CD14-positive monocyte (primary cell): Measurements from ENCODE around the gene NSF. TPM values are rescaled to one million over a fixed set of nuclear protein-coding genes. Genes with fewer than 3 reads are reported as not detected.

Experiments
- DNase-seq, 3 donors: peaks; one replicate each; pipeline ENCODE4 v3.0.0-alpha.2; 2011 to 2022
- H2AFZ ChIP-seq: 2 replicates; pipeline ENCODE4 v1.6.0; 2012; ENCODE audit warnings: mild to moderate bottlenecking, low read depth, low read length, inconsistent platforms; ENCODE audit not compliant: insufficient read depth, poor library complexity, severe bottlenecking
- H3K27ac ChIP-seq, 2 donors: 1 replicate in 1 of 2; 2 replicates in 1 of 2; pipeline ENCODE4 v1.5.1; 2012 to 2013; ENCODE audit warnings: low read length in 2 of 2, control low read depth in 1 of 2, inconsistent platforms in 1 of 2, low read depth in 1 of 2, mild to moderate bottlenecking in 1 of 2
- H3K27me3 ChIP-seq, 2 donors: one replicate each; pipeline versions ENCODE4 v1.6.0 to v1.6.1; 2011 to 2013; ENCODE audit warnings: low read length in 2 of 2; ENCODE audit not compliant: control insufficient read depth in 2 of 2, insufficient read depth in 2 of 2
- H3K36me3 ChIP-seq, 2 donors: replicated peaks in 1 of 2; 1 replicate in 1 of 2; 2 replicates in 1 of 2; pipeline versions ENCODE4 v1.5.1 to v1.6.1; 2012 to 2013; ENCODE audit warnings: low read length in 2 of 2, control low read depth in 1 of 2, inconsistent platforms in 1 of 2, mild to moderate bottlenecking in 1 of 2; ENCODE audit not compliant: insufficient read depth in 2 of 2, control insufficient read depth in 1 of 2
- H3K4me1 ChIP-seq, 2 donors: 1 replicate in 1 of 2; 2 replicates in 1 of 2; pipeline versions ENCODE4 v1.5.1 to v1.6.1; 2012 to 2013; ENCODE audit warnings: low read length in 2 of 2, control low read depth in 1 of 2, inconsistent platforms in 1 of 2, mild to moderate bottlenecking in 1 of 2, moderate library complexity in 1 of 2; ENCODE audit not compliant: insufficient read depth in 2 of 2, control insufficient read depth in 1 of 2
- H3K4me2 ChIP-seq: replicated peaks from 2 replicates; pipeline ENCODE3; 2012; ENCODE audit warnings: low read length, moderate library complexity, mild to moderate bottlenecking; ENCODE audit not compliant: poor library complexity, severe bottlenecking; ENCODE audit errors: extremely low read depth
- H3K4me3 ChIP-seq, 3 experiments: fragments of 200-600 bp in 1 of 3; sonication (generic) in 1 of 3; replicated peaks in 1 of 3; 1 replicate in 2 of 3; 2 replicates in 1 of 3; pipeline ENCODE4 v1.5.1; 2011 to 2013; ENCODE audit warnings: low read length in 3 of 3, mild to moderate bottlenecking in 3 of 3, control low read depth in 2 of 3, low read depth in 2 of 3, inconsistent platforms in 1 of 3, moderate library complexity in 1 of 3
- H3K79me2 ChIP-seq: 2 replicates; pipeline ENCODE4 v1.6.0; 2012; ENCODE audit warnings: mild to moderate bottlenecking, control low read depth, inconsistent platforms, low read length, moderate library complexity; ENCODE audit not compliant: insufficient read depth
- H3K9ac ChIP-seq: 2 replicates; pipeline ENCODE4 v1.6.0; 2017; ENCODE audit warnings: low read length, mild to moderate bottlenecking; ENCODE audit not compliant: insufficient read depth, poor library complexity, severe bottlenecking
- H3K9me3 ChIP-seq, 2 donors: replicated peaks in 1 of 2; 1 replicate in 1 of 2; 2 replicates in 1 of 2; pipeline versions ENCODE4 v1.5.1 to v1.6.1; 2012 to 2013; ENCODE audit warnings: low read length in 2 of 2, control low read depth in 1 of 2; ENCODE audit not compliant: control insufficient read depth in 1 of 2, insufficient read depth in 1 of 2
- H4K20me1 ChIP-seq: 2 replicates; pipeline ENCODE4 v1.6.0; 2012; ENCODE audit warnings: mild to moderate bottlenecking, low read length, control low read depth, moderate library complexity; ENCODE audit not compliant: insufficient read depth
- H3K27ac Mint-ChIP-seq, 7 donors: one replicate each; pipeline ENCODE4 v1.8.0; 2020; ENCODE audit warnings: mild to moderate bottlenecking in 7 of 7, mixed read lengths in 7 of 7, moderate library complexity in 6 of 7, inconsistent platforms in 2 of 7
- H3K27me3 Mint-ChIP-seq, 3 donors: one replicate each; pipeline ENCODE4 v1.8.0; 2021 to 2022; ENCODE audit warnings: low read depth in 3 of 3, mild to moderate bottlenecking in 3 of 3, mixed read lengths in 3 of 3, moderate library complexity in 3 of 3, inconsistent platforms in 1 of 3
- H3K36me3 Mint-ChIP-seq, 2 donors: one replicate each; pipeline ENCODE4 v1.8.0; 2020; ENCODE audit warnings: mixed read lengths in 2 of 2, inconsistent platforms in 1 of 2, mild to moderate bottlenecking in 1 of 2
- H3K4me1 Mint-ChIP-seq: one replicate; pipeline ENCODE4 v1.8.0; 2020; ENCODE audit warnings: mild to moderate bottlenecking, mixed read lengths
- H3K4me3 Mint-ChIP-seq, 2 donors: one replicate each; pipeline ENCODE4 v1.8.0; 2020; ENCODE audit warnings: mild to moderate bottlenecking in 2 of 2, mixed read lengths in 2 of 2, moderate library complexity in 1 of 2
- H3K9me3 Mint-ChIP-seq, 7 donors: one replicate each; pipeline ENCODE4 v1.8.0; 2020 to 2022; ENCODE audit warnings: mixed read lengths in 7 of 7, mild to moderate bottlenecking in 6 of 7, moderate library complexity in 6 of 7, inconsistent platforms in 2 of 7
- WGBS: methylation state at CpG from one replicate; pipeline ENCODE4 v1.1.5; 2013; ENCODE audit warnings: missing lambda C conversion rate; ENCODE audit not compliant: insufficient coverage; 5-methylcytosine and 5-hydroxymethylcytosine counted together
- intact Hi-C, 2 donors: fragments of 100-400 bp; cut with micrococcal nuclease; formaldehyde crosslinking; loops; one replicate each; pipeline versions ENCODE4 v1.15.0 to v1.15.1; 2023
- polyA plus RNA-seq, 3 donors: library from polyadenylated mRNA; depleted of rRNA in 1 of 3; unstranded in 2 of 3; stranded (reverse) in 1 of 3; fragments of 300-500 nt in 2 of 3; fragments of >200 nt in 1 of 3; fragmentation: Illumina TruSeq in 2 of 3; gene quantifications; 1 replicate in 2 of 3; 2 replicates in 1 of 3; pipeline ENCODE4 v1.2.3, GENCODE V29; 2012 to 2021
- TF ChIP-seq, protein P1 (sequence below): fragments of 200-600 bp; IDR thresholded peaks from one replicate; pipeline ENCODE4 v1.8.0; 2022; ENCODE audit warnings: antibody characterized with exemption, mild to moderate bottlenecking

Gene NSF
- polyA plus RNA-seq, 3 donors = 22.5 to 63.2 (median 58.0) TPM

DNA sequence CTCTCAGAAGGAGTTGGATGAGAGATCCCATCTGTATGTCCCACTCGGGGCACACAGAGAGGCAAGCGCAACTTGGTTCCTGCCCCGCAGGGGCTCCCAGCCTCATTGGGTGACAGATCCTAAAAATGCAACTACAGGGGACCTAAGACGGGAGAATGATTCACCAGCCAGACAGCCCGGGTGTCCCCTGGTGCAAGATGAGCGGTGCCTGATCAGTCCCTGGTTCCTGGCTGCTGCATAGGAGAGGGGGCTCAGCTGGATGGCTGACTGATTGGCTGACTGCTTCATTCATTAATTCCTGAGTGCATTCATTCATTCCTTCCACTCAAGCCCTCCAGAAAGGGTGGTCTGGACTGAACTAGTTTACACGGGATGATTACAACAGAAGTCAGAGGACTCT lies 206.1 kb downstream of the NSF start:
- no peaks in the 10 kb centered on the region for H3K4me1 ChIP-seq

DNA sequence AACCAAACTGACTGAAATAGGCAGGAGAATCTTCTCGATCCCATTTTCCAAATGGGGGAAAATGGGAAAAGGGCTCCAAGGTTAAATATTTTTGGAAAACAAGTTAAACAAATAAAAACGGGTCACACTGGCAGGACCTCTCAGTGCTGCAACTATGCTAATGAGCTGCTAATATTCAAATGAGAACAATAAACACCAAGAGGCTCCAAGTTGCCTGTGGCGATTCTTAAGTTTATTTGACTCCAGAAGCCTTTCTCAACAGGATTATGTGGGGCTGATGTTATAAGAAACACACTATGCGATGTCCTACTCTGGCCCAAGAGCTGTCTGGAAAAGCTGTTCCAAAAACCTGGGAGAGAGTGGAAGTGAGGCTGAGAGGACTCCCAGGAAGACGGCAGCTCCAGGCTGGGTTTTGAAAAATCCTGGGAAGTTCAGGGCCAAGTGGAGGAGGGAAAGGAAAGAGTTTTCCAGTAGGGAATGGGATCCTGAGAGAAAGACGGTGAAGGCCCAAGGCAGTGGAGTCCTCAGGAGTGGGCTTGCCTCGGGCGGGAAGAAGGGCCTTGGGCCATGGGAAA lies 206.6 kb downstream of the NSF start:
- no peaks in the 10 kb centered on the region for H3K36me3 ChIP-seq
- H3K4me2 ChIP-seq = no peak overlapping the region
- no peak overlapping the region for H3K9ac ChIP-seq
- DNase-seq = no peak
- H2AFZ ChIP-seq = no peak overlapping the region
- H3K27me3 ChIP-seq = peaks cover 0 to 4% of the 10 kb centered on the region in 2 donors
- H4K20me1 ChIP-seq = no peaks in the 10 kb centered on the region
- no peaks in the 10 kb centered on the region for H3K79me2 ChIP-seq
- no peak overlapping the region for H3K27ac ChIP-seq
- Mint-ChIP-seq H3K4me3 (no peak overlapping the region), H3K9me3 (peaks cover 0 to 2% (median 0%) of the 10 kb centered on the region in 7 donors), H3K36me3 (no peaks in the 10 kb centered on the region), H3K27ac (no peak overlapping the region), H3K4me1 (no peaks in the 10 kb centered on the region), H3K27me3 (peaks cover 1 to 27% (median 19%) of the 10 kb centered on the region in 3 donors)
- no peaks in the 10 kb centered on the region for H3K4me1 ChIP-seq
- TF ChIP-seq, protein P1, sequence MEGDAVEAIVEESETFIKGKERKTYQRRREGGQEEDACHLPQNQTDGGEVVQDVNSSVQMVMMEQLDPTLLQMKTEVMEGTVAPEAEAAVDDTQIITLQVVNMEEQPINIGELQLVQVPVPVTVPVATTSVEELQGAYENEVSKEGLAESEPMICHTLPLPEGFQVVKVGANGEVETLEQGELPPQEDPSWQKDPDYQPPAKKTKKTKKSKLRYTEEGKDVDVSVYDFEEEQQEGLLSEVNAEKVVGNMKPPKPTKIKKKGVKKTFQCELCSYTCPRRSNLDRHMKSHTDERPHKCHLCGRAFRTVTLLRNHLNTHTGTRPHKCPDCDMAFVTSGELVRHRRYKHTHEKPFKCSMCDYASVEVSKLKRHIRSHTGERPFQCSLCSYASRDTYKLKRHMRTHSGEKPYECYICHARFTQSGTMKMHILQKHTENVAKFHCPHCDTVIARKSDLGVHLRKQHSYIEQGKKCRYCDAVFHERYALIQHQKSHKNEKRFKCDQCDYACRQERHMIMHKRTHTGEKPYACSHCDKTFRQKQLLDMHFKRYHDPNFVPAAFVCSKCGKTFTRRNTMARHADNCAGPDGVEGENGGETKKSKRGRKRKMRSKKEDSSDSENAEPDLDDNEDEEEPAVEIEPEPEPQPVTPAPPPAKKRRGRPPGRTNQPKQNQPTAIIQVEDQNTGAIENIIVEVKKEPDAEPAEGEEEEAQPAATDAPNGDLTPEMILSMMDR = no peak
- 100% methylated on average over 5 of the region's 8 CpGs for WGBS
- no peaks in the 10 kb centered on the region for H3K9me3 ChIP-seq
- intact Hi-C loops = no loop called here
- no peak overlapping the region for H3K4me3 ChIP-seq

More for the DNA sequence above, 206.1 kb downstream of the NSF start:
- 80% methylated on average over 1 of the region's 7 CpGs for WGBS
- Mint-ChIP-seq H3K9me3 (peaks cover 0 to 2% (median 0%) of the 10 kb centered on the region in 7 donors), H3K4me3 (no peak overlapping the region), H3K36me3 (no peaks in the 10 kb centered on the region), H3K27me3 (peaks cover 1 to 28% (median 20%) of the 10 kb centered on the region in 3 donors), H3K4me1 (no peaks in the 10 kb centered on the region), H3K27ac (peak overlapping the region in 1 of 7 donors; percentile 23)
- H3K9ac ChIP-seq = no peak overlapping the region
- H4K20me1 ChIP-seq = no peaks in the 10 kb centered on the region
- no peak overlapping the region for H3K4me3 ChIP-seq
- H3K36me3 ChIP-seq = no peaks in the 10 kb centered on the region
- TF ChIP-seq, protein P1 = no peak
- H3K9me3 ChIP-seq = no peaks in the 10 kb centered on the region
- H3K27me3 ChIP-seq = peaks cover 0 to 4% of the 10 kb centered on the region in 2 donors
- no peak overlapping the region for H3K4me2 ChIP-seq
- H2AFZ ChIP-seq = no peak overlapping the region
- no peak for DNase-seq
- H3K27ac ChIP-seq = no peak overlapping the region
- intact Hi-C loops = no loop called here
- no peaks in the 10 kb centered on the region for H3K79me2 ChIP-seq
